Spinal cord (tissue), 10 donors: ENCODE results near the gene NUP155. TPM values are rescaled to one million over a fixed set of nuclear protein-coding genes. Genes with fewer than 3 reads are reported as not detected.

Experiments used
- DNase-seq, 6 donors: peaks; one replicate each; pipeline versions ENCODE4 v3.0.0 to v3.0.0-alpha.2; 2013 to 2015; ENCODE audit warnings: low spot score in 6 of 6, low read depth in 4 of 6
- H3K27ac ChIP-seq: one replicate; pipeline ENCODE4 v1.5.1; 2013; ENCODE audit warnings: low read depth, low read length, control low read depth
- H3K27me3 ChIP-seq: one replicate; pipeline ENCODE4 v1.6.1; 2013; ENCODE audit warnings: low read length; ENCODE audit not compliant: control insufficient read depth, insufficient read depth
- H3K36me3 ChIP-seq: one replicate; pipeline ENCODE4 v1.6.1; 2013; ENCODE audit warnings: low read length; ENCODE audit not compliant: control insufficient read depth, insufficient read depth
- H3K4me1 ChIP-seq: one replicate; pipeline ENCODE4 v1.6.1; 2013; ENCODE audit warnings: low read length; ENCODE audit not compliant: control insufficient read depth, insufficient read depth
- H3K4me3 ChIP-seq: one replicate; pipeline ENCODE4 v1.5.1; 2013; ENCODE audit warnings: low read depth, low read length, control low read depth
- H3K9me3 ChIP-seq: one replicate; pipeline ENCODE4 v1.6.1; 2013; ENCODE audit warnings: low read length; ENCODE audit not compliant: control insufficient read depth, insufficient read depth
- WGBS: methylation state at CpG from one replicate; pipeline ENCODE4 v1.1.5; 2013; ENCODE audit warnings: missing lambda C conversion rate; ENCODE audit not compliant: insufficient coverage; 5-methylcytosine and 5-hydroxymethylcytosine counted together
- polyA plus RNA-seq, 2 donors: library from polyadenylated mRNA; unstranded; fragments of 120-200 nt; gene quantifications; one replicate each; pipeline ENCODE4 v1.2.1, GENCODE V29; 2013; ENCODE audit not compliant: insufficient read length in 2 of 2
- small RNA-seq: library from RNA; depleted of rRNA; stranded (forward); fragments of <200 nt; gene quantifications from one replicate; pipeline ENCODE3, GENCODE V24; 2014; ENCODE audit warnings: low replicate concordance
- total RNA-seq, 2 donors: library from RNA; depleted of rRNA in 1 of 2; stranded (reverse); fragments of 120-200 nt in 1 of 2; fragments of >200 nt in 1 of 2; gene quantifications; one replicate each; pipeline versions ENCODE4 v1.2.3 to v1.2.4, GENCODE V29; 2013 to 2014
- donor health status: healthy.

The NUP155 gene
- total and polyA plus RNA-seq, 4 donors: 19.7 to 53.1 (median 28.2) TPM

- Histone ChIP-seq H3K27ac (peak overlapping the region; percentile 25), H3K4me3 (peak overlapping the region; percentile 91), H3K9me3 (no peaks in the 10 kb centered on the region), H3K36me3 (no peaks in the 10 kb centered on the region), H3K4me1 (peaks cover 15% of the 10 kb centered on the region), H3K27me3 (no peaks in the 10 kb centered on the region)
- 22% methylated on average over 6 of the region's 10 CpGs for WGBS
- no peak for DNase-seq
Observed at GRCh38 chr5:37249815-37250164, 121.1 kb downstream of the NUP155 start.

DNA sequence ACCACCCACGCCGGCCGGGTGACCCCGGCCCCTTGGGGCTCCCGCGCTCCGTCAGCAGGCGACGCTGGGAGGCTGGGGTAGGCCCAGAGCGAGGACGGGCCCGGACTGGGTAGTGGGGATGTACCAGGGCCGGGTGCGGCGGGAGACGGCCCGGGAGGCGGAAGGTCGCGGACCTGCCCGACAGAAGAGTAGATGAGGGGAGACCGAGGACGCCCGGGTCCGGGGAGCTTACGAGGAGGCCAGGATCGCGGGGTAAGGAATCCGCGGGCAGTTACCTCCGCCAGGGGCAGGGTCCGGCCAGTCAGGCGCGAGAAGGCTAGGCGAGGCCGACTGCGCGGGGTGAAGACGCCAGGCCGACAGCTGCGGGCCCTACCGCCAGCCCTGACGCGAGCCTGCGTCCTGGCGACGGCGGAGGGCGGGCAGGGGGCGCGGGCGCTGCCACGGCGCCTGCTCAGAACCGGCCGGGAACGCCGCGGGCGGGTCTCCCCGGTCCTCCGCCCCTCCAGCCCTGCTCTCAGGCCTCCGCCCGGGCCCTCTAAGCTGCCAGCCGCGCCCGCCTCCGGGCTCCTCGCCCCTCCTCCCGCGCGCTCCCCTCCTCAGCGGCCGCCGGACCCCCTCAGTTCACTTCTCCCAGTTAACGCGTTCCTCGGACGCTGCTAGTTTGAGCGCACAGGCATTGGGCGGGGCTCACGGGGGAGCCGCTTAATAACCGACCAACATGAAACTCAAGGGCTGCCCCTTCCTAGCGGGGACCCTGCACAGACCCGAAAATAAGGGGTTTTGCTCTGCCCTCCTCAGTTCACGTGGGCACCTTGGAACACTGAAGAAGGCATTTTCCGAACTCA is 121.7 kb downstream of the NUP155 start, which contains the start of gene CPLANE1:
Gene CPLANE1, minus strand, starts transcription at position 407 of the 845 bp plus-strand sequence. CDS start 1,678 bp downstream, outside the sequence.
- peak within 1 kb of the TSS; percentile 92 for H3K27ac ChIP-seq
- WGBS: under 1% methylated on average over 88 of the region's 88 CpGs
- peaks cover 15% of the 10 kb centered on the region for H3K4me1 ChIP-seq
- H3K4me3 ChIP-seq: peak within 1 kb of the TSS; percentile 91
- no peaks in the 10 kb centered on the region for H3K27me3 ChIP-seq
- H3K36me3 ChIP-seq: no peaks in the 10 kb centered on the region
- DNase-seq: peak; percentile 56 to 94 (median 74)
- H3K9me3 ChIP-seq: no peaks in the 10 kb centered on the region

DNA sequence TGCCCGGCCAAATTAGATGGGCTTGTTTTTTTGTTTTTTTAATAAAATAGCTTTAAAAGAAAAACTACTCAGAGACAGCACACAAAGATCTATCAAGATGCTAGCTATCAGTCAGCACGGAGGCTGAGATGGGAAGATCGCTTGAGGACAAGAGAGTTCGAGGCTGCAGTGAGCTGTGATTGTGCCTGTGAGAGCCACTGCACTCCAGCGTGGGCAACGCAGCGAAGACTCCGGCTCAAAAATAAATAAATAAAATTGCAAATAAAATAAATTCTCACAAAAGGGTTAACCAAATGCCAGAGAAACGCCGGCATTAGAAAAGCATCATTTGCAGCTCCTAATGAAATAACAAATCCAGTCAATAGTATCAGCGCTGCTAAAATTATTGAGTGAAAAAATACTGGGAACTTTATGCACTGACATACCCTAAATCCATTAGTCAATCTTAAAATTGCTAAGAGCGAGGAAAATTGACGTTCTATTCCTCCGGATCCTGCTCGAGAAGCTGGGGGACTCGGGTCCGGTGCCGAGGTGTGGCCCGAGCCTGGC is 122.4 kb downstream of the NUP155 start:
- Histone ChIP-seq H3K27ac (peak overlapping the region; percentile 92), H3K4me3 (peak overlapping the region; percentile 91), H3K27me3 (no peaks in the 10 kb centered on the region), H3K9me3 (no peaks in the 10 kb centered on the region), H3K36me3 (no peaks in the 10 kb centered on the region), H3K4me1 (peaks cover 15% of the 10 kb centered on the region)
- 2% methylated on average over 10 of the region's 19 CpGs for WGBS
- peak in 4 of 6 donors; percentile 3 to 61 (median 23) for DNase-seq

- no peak overlapping the region for H3K4me3 ChIP-seq
- H3K36me3 ChIP-seq: no peaks in the 10 kb centered on the region
- no peak for DNase-seq
- no peaks in the 10 kb centered on the region for H3K27me3 ChIP-seq
- no peak overlapping the region for H3K27ac ChIP-seq
- no peaks in the 10 kb centered on the region for H3K9me3 ChIP-seq
- no CpG with 5 or more reads among the region's 4 CpGs for WGBS
- H3K4me1 ChIP-seq: peaks cover 15% of the 10 kb centered on the region
Observed at GRCh38 chr5:37247496-37247895, 123.4 kb downstream of the NUP155 start.

DNA sequence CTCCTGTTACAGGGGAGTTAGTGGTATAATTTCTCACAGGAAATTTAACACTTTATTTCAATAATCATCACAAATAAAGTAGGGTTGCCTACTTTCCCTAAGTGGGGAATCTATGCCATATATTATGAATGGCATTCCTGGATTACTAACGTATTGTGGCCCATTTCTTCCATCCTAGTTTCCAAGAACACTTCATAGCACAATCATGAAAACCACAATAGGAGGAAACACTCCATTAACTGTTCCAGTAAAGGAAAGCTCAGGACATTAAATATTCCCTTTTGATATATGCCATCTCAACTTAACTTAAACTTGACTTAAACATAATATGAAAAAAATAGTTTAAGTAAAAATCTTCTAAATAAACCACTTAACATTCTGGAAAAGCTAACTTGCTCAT is 123.9 kb downstream of the NUP155 start:
- Histone ChIP-seq H3K36me3 (peaks cover under 1% of the 10 kb centered on the region), H3K27me3 (no peaks in the 10 kb centered on the region), H3K4me1 (peaks cover 15% of the 10 kb centered on the region), H3K4me3 (no peak overlapping the region), H3K9me3 (no peaks in the 10 kb centered on the region), H3K27ac (no peak overlapping the region)
- no peak for DNase-seq
- WGBS: no CpG with 5 or more reads among the region's 1 CpG

Small RNA genes within 50 kb of the gene (small RNA-seq; reads per million reads assigned to genes)
- gene RNU7-75P: not detected

Other genes with a start within 250 kb of the NUP155 start
- gene CPLANE1, start 121.7 kb downstream of the NUP155 start, total RNA-seq: 10 to 100 TPM; 60.6 to 72.8 TPM
- 10 to 100 TPM; 35.4 to 36.5 TPM for gene CPLANE1, start 121.7 kb downstream of the NUP155 start, polyA plus RNA-seq
- gene WDR70, start 8.2 kb upstream of the NUP155 start, total RNA-seq: 10 to 100 TPM; 38.5 to 54.8 TPM
- gene WDR70, start 8.2 kb upstream of the NUP155 start, polyA plus RNA-seq: 10 to 100 TPM; 34.4 to 39.1 TPM